ENCODE data around the gene PLPPR1. TPM values are rescaled to one million over a fixed set of nuclear protein-coding genes. Genes with fewer than 3 reads are reported as not detected.
"Not testable (repeated sequence)": the region's sequence is repeated elsewhere in the genome, so short reads cannot be mapped to it uniquely, and the experiment has no call there.

The PLPPR1 gene
- total RNA-seq, 1 experiment from 2014 or later: 0.93 TPM

GRCh38 chr9:101327422-101327909 is 298.9 kb downstream of the PLPPR1 start:
- not testable (repeated sequence) for DNase-seq; H3K27ac ChIP-seq; H3K4me1 ChIP-seq; H3K36me3 ChIP-seq; H3K9me3 ChIP-seq (replicated peaks); H3K4me3 ChIP-seq; H3K27me3 ChIP-seq

GRCh38 chr9:101332362-101332761 is 303.8 kb downstream of the PLPPR1 start:
- H3K36me3 ChIP-seq: no peaks in the 10 kb centered on the region

GRCh38 chr9:101333490-101333889 is 305.0 kb downstream of the PLPPR1 start:
- Histone ChIP-seq H3K4me1 (no peaks in the 10 kb centered on the region), H3K9me3 (replicated peaks) (no peaks in the 10 kb centered on the region), H3K27me3 (no peaks in the 10 kb centered on the region), H3K27ac (no peak overlapping the region), H3K4me3 (no peak overlapping the region), H3K36me3 (no peaks in the 10 kb centered on the region)
- no peak for DNase-seq

More at GRCh38 chr9:101332362-101332761, 303.8 kb downstream of the PLPPR1 start:
- DNase-seq: no peak
- Histone ChIP-seq H3K9me3 (replicated peaks) (no peaks in the 10 kb centered on the region), H3K27me3 (no peaks in the 10 kb centered on the region), H3K4me3 (no peak overlapping the region), H3K27ac (no peak overlapping the region), H3K4me1 (no peaks in the 10 kb centered on the region)

- H3K4me3 ChIP-seq: no peak overlapping the region
- no peak for DNase-seq
- H3K27ac ChIP-seq: no peak overlapping the region
- H3K4me1 ChIP-seq: peaks cover under 1% of the 10 kb centered on the region; the same call in 1 of the 2 replicates
- H3K36me3 ChIP-seq: no peaks in the 10 kb centered on the region
- H3K9me3 ChIP-seq (replicated peaks): no peaks in the 10 kb centered on the region
- H3K27me3 ChIP-seq: no peaks in the 10 kb centered on the region
These were observed 305.6 kb downstream of the PLPPR1 start for GRCh38 chr9:101333926-101334702.

DNA sequence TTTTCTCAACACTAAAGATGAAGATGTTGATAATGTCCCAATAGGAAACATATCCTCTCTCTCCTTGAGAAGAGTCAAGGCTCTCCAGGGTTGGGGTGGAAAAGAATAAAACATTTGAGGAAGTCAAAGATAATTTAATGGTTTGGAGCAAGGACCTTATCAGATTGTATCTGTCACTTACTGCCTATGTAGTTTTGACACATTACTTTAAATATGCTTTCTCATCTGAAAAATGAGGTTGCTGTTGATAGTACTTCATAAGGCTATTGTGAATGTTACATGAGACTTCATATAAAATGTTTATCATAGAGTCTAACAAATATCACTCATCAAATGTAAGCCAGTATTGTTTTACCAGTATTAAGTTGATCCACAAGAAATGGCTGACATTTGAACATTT is 307.6 kb downstream of the PLPPR1 start:
- no peak overlapping the region for H3K27ac ChIP-seq
- no peak overlapping the region for H3K4me3 ChIP-seq
- no peak for DNase-seq
- no peaks in the 10 kb centered on the region for H3K36me3 ChIP-seq
- no peaks in the 10 kb centered on the region for H3K27me3 ChIP-seq
- H3K9me3 ChIP-seq (replicated peaks): no peaks in the 10 kb centered on the region
- peaks cover 7% of the 10 kb centered on the region; the same call in 1 of the 2 replicates for H3K4me1 ChIP-seq

DNA sequence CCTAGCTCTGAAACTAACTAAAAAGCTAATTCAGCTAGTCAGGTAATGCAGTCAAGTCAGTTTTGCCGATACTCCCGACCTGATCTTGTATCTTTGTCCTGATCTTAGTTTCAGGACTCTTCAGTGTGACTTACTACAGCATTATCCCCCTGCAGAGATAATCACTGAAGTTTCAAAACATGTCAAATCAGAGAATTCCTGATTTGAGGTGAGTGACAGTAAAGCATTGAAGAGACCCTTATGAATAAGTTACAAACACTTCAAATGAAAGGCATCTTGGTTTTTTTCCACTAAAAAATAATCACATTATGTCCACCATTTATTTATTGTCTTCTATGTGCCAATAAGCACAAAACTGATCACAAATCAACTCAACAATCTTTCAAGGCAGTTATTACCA is 308.7 kb downstream of the PLPPR1 start:
- Histone ChIP-seq H3K4me1 (peaks cover 7% of the 10 kb centered on the region; the same call in 1 of the 2 replicates), H3K9me3 (replicated peaks) (no peaks in the 10 kb centered on the region; the same call in 1 of the 2 replicates), H3K4me3 (no peak overlapping the region), H3K27ac (no peak overlapping the region), H3K36me3 (no peaks in the 10 kb centered on the region), H3K27me3 (no peaks in the 10 kb centered on the region)
- DNase-seq: no peak

DNA sequence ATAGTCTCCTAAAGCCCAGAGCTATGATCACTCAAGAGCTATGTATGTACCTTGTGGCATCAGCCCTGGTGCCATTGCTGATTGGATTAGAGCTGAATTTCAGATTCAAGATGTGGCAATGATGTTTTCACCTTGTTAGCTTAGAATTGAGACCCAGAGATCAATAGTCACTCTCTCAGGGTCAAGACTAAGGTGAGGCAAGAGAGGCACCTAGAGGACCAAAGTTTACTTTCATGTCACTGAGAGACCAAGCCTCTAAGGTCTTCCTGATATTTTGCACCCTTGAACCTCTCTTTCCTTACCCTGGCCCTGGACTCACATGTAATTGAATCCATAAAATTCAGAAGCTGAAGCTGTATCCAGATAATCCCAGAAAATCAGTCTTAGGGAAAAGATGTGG is 313.4 kb downstream of the PLPPR1 start:
- Histone ChIP-seq H3K36me3 (no peaks in the 10 kb centered on the region), H3K4me3 (no peak overlapping the region), H3K27ac (no peak overlapping the region), H3K9me3 (replicated peaks) (no peaks in the 10 kb centered on the region; the same call in 1 of the 2 replicates), H3K4me1 (peaks cover 7% of the 10 kb centered on the region; the same call in 1 of the 2 replicates), H3K27me3 (no peaks in the 10 kb centered on the region)
- no peak for DNase-seq

DNA sequence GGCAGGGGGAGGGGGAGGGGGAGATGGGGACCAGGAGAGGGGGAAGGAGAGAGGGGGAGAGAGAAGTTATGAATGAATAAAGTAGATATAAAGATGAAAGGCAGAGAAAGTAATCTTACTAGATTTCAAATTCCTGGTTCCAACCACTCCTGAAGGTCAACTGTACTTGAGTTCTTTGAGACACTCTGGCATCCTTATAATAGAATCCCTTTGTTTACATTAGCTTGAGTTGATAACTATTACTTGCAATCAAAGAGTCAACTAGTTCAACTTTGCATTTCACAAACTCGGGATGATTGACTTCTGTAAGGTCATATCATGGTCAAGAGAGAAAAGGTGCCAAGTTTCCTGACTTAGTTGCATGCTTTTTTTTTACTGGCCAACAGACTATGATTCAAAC is 314.1 kb downstream of the PLPPR1 start:
- Histone ChIP-seq H3K27ac (no peak overlapping the region), H3K36me3 (no peaks in the 10 kb centered on the region), H3K4me1 (peaks cover 7% of the 10 kb centered on the region; the same call in 1 of the 2 replicates), H3K9me3 (replicated peaks) (no peaks in the 10 kb centered on the region; the same call in 1 of the 2 replicates), H3K27me3 (no peaks in the 10 kb centered on the region), H3K4me3 (no peak overlapping the region)
- no peak for DNase-seq

GRCh38 chr9:101350285-101350684 is 321.8 kb downstream of the PLPPR1 start:
- Histone ChIP-seq H3K4me3 (no peak overlapping the region), H3K27ac (no peak overlapping the region), H3K36me3 (no peaks in the 10 kb centered on the region), H3K9me3 (replicated peaks) (no peaks in the 10 kb centered on the region; the same call in 1 of the 2 replicates), H3K27me3 (no peaks in the 10 kb centered on the region), H3K4me1 (no peaks in the 10 kb centered on the region)
- no peak for DNase-seq

DNA sequence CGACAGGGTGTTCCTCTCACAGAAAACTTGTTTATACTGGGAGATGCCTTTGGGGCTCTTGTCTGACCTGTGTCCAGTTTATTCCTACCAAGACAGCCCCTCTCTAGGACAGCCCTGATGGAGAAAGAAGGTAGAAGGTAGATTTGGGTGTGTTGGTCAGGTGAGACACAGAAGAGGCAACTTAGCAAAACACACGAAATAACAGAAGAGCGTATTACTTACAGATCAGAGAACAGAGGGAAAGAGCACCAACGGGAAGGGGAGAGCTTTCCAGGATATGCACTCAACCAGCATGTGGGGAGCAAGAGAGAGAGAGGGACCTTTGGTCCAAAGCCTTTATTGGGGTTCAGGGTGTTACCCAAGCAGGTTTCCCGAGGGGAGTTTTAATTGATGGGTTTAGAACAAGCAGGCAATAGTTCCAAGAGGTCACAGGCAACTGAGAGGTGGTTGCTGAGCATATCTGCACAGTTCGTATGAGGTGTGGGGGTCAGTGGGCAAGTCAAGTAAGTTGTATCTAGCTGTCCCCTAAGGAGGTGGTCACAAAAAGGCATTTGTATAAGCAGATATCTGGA is 324.5 kb downstream of the PLPPR1 start:
- Histone ChIP-seq H3K9me3 (replicated peaks) (no peaks in the 10 kb centered on the region), H3K4me1 (no peaks in the 10 kb centered on the region), H3K27ac (no peak overlapping the region), H3K36me3 (no peaks in the 10 kb centered on the region), H3K27me3 (no peaks in the 10 kb centered on the region), H3K4me3 (no peak overlapping the region)
- no peak for DNase-seq

GRCh38 chr9:101353683-101354082 is 325.2 kb downstream of the PLPPR1 start:
- no peak overlapping the region for H3K4me3 ChIP-seq
- H3K36me3 ChIP-seq: no peaks in the 10 kb centered on the region
- H3K9me3 ChIP-seq (replicated peaks): no peaks in the 10 kb centered on the region
- no peak overlapping the region for H3K27ac ChIP-seq
- no peak for DNase-seq
- H3K4me1 ChIP-seq: no peaks in the 10 kb centered on the region
- H3K27me3 ChIP-seq: no peaks in the 10 kb centered on the region

DNA sequence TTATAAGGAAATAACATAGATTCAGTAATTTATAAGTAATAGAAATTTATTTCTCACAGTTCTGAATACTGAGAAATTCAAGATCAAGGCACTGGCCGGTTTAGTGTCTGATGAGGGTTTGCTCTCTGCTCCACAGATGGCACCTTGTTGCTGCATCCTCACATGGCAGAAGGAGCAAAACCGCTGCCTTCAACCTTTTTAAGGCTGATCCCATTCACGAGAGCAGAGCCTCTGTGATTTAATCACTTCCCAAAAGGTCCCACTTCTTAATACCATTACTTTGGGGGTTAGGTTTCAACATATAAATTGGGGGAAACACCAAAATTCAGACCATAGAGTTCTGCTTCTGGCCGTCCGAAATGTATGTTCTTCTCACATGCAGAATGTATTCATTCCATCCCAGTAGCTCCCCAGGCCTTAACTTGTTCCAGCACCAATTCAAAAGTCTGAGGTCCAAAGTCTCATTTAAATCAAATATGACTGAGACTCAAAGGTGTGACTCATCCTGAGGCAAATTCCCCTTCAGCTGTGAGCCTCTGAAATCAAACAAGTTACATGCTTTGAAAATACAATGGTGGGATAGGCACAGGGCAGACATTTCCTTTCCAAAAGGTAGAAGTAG is 325.7 kb downstream of the PLPPR1 start:
- Histone ChIP-seq H3K4me1 (no peaks in the 10 kb centered on the region), H3K4me3 (no peak overlapping the region), H3K9me3 (replicated peaks) (no peaks in the 10 kb centered on the region), H3K27ac (no peak overlapping the region), H3K36me3 (no peaks in the 10 kb centered on the region), H3K27me3 (no peaks in the 10 kb centered on the region)
- DNase-seq: no peak

DNA sequence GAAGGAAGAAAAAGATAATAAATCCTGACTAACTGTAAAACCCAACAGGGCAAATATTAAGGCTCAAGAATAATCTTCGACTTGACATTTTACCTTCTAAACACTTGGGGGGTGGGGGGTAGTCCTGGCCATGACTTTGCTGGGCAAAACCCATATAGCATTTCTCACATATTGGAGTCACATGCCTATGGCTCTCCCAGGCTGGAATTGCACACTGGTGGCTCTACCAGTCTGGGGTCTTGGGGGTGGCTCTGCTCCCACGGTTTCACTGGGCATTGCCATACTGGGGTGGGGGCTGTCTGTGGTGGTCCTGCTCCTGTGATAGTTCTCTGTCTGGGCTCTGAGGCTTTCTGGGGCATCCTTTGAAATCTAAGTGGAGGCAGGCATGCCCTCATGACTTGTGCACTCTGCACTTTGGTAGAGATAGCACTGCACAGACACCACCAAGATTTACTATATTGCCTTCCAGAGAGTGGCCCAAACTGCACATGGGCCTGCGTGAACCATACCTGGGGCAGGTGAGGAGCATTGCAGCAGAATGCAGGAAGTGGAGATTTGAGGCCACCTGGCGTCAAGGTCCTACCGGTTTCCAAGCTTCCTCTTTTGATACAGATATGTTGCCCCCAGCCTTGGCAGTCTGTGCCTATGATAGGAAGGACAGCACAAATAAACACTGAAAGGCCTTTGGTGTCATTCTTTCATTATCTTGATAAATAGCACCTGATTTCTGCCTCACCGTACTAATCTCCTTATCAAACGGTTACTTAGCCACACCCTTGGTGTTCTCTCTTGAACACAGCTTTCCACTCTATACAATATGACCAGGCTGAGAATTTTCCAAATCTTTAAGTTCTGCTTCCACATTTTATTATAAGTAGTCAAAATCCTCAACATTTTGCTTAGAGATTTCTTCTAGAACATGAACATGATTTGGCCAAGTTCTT is 326.5 kb downstream of the PLPPR1 start:
- no peaks in the 10 kb centered on the region for H3K36me3 ChIP-seq
- no peaks in the 10 kb centered on the region for H3K27me3 ChIP-seq
- H3K27ac ChIP-seq: no peak overlapping the region
- H3K9me3 ChIP-seq (replicated peaks): no peaks in the 10 kb centered on the region
- no peak for DNase-seq
- H3K4me3 ChIP-seq: no peak overlapping the region
- no peaks in the 10 kb centered on the region for H3K4me1 ChIP-seq

DNA sequence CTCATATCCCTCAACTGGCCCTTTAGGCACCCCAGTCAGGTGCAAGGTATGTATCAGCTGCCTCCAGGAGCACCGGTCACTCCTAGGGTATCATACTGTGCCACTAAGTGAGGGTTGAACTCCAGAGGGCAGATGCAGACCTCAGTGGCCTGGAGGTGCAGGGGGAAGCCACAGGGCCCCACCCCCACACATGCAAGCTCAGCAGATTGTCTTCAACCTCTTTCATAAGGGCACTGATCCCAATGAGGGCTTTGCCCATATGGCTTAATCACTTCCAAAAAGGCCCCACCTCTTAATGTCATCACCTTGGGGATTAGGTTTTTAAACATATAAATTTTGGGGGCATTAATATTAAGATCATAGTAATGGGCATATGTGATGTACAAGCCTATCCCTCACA is 328.1 kb downstream of the PLPPR1 start:
- H3K4me3 ChIP-seq: no peak overlapping the region
- H3K27ac ChIP-seq: no peak overlapping the region
- H3K4me1 ChIP-seq: no peaks in the 10 kb centered on the region
- no peaks in the 10 kb centered on the region for H3K27me3 ChIP-seq
- no peaks in the 10 kb centered on the region for H3K36me3 ChIP-seq
- H3K9me3 ChIP-seq (replicated peaks): no peaks in the 10 kb centered on the region
- DNase-seq: no peak
